ENCODE results near the gene RHOBTB1. TPM values are rescaled to one million over a fixed set of nuclear protein-coding genes. Genes with fewer than 3 reads are reported as not detected.

The RHOBTB1 gene
- total RNA-seq, 2 experiments from 2014 or later: 0.04 to 0.21 TPM

GRCh38 chr10:60937022-60937421, 7.0 kb downstream of the RHOBTB1 start:
- H3K4me1 Mint-ChIP-seq: no peaks in the 10 kb centered on the region

GRCh38 chr10:60934215-60935175, 9.5 kb downstream of the RHOBTB1 start:
- Mint-ChIP-seq H3K4me3 (no peak overlapping the region), H3K36me3 (ENCODE audit: low read depth) (no peaks in the 10 kb centered on the region), H3K4me1 (no peaks in the 10 kb centered on the region), H3K9me3 (ENCODE audit: low read depth) (no peaks in the 10 kb centered on the region), H3K27ac (no peak overlapping the region), H3K27me3 (peaks cover 13% of the 10 kb centered on the region)
- DNase-seq (no peak), ATAC-seq (no peak)
- intact Hi-C loops (cut with DNase I, micrococcal nuclease): no loop called here
- POLR2A ChIA-PET: no interaction called here
- CTCF ChIA-PET: no interaction called here

More at GRCh38 chr10:60937022-60937421, 7.0 kb downstream of the RHOBTB1 start:
- POLR2A ChIA-PET: no interaction called here
- Mint-ChIP-seq H3K27ac (no peak overlapping the region), H3K4me3 (no peak overlapping the region), H3K36me3 (ENCODE audit: low read depth) (no peaks in the 10 kb centered on the region), H3K9me3 (ENCODE audit: low read depth) (no peaks in the 10 kb centered on the region), H3K27me3 (peaks cover 19% of the 10 kb centered on the region)
- ATAC-seq: no peak
- CTCF ChIA-PET: no interaction called here
- intact Hi-C loops (cut with DNase I, micrococcal nuclease): no loop called here
- no peak for DNase-seq

- POLR2A ChIA-PET: no interaction called here
- no peaks in the 10 kb centered on the region for H3K36me3 Mint-ChIP-seq (ENCODE audit: low read depth)
Observed at GRCh38 chr10:60932756-60933155, 11.2 kb downstream of the RHOBTB1 start.

GRCh38 chr10:60930237-60930636, 13.7 kb downstream of the RHOBTB1 start:
- H3K27me3 Mint-ChIP-seq: peaks cover 2% of the 10 kb centered on the region
- no peaks in the 10 kb centered on the region for H3K4me1 Mint-ChIP-seq
- ATAC-seq (no peak), DNase-seq (no peak)
- ChIA-PET POLR2A (no interaction called here), CTCF (interaction anchor here (0.7 kb wide), 1 partner anchor 36 kb away, joined by 3 read pairs; no protein-coding TSS in a partner anchor)
- H3K36me3 Mint-ChIP-seq (ENCODE audit: low read depth): no peaks in the 10 kb centered on the region
- H3K27ac Mint-ChIP-seq: no peak overlapping the region
- no peak overlapping the region for H3K4me3 Mint-ChIP-seq
- intact Hi-C loops (cut with DNase I, micrococcal nuclease): no loop called here
- H3K9me3 Mint-ChIP-seq (ENCODE audit: low read depth): peaks cover 3% of the 10 kb centered on the region

More at GRCh38 chr10:60932756-60933155, 11.2 kb downstream of the RHOBTB1 start:
- ATAC-seq (no peak), DNase-seq (no peak)
- Mint-ChIP-seq H3K4me1 (no peaks in the 10 kb centered on the region), H3K27me3 (peaks cover 6% of the 10 kb centered on the region), H3K27ac (no peak overlapping the region), H3K9me3 (ENCODE audit: low read depth) (peaks cover 3% of the 10 kb centered on the region), H3K4me3 (no peak overlapping the region)
- intact Hi-C loops (cut with DNase I, micrococcal nuclease): no loop called here
- CTCF ChIA-PET: no interaction called here

GRCh38 chr10:60921633-60922032, 22.4 kb downstream of the RHOBTB1 start:
- Mint-ChIP-seq H3K36me3 (ENCODE audit: low read depth) (no peaks in the 10 kb centered on the region), H3K4me3 (no peak overlapping the region), H3K4me1 (no peaks in the 10 kb centered on the region), H3K9me3 (ENCODE audit: low read depth) (no peaks in the 10 kb centered on the region), H3K27ac (no peak overlapping the region), H3K27me3 (peaks cover 4% of the 10 kb centered on the region)
- DNase-seq (no peak), ATAC-seq (no peak)
- ChIA-PET CTCF (interaction anchor here (0.6 kb wide), 1 partner anchor 10 kb away, joined by 3 read pairs; no protein-coding TSS in a partner anchor), POLR2A (no interaction called here)
- intact Hi-C loops (cut with DNase I, micrococcal nuclease): no loop called here

- ChIA-PET POLR2A (no interaction called here), CTCF (no interaction called here)
- H3K4me3 Mint-ChIP-seq: no peak overlapping the region
- H3K9me3 Mint-ChIP-seq (ENCODE audit: low read depth): no peaks in the 10 kb centered on the region
- no peak overlapping the region for H3K27ac Mint-ChIP-seq
- no peak for DNase-seq
- no peaks in the 10 kb centered on the region for H3K36me3 Mint-ChIP-seq (ENCODE audit: low read depth)
- peaks cover 4% of the 10 kb centered on the region for H3K27me3 Mint-ChIP-seq
- no peak for ATAC-seq
- H3K4me1 Mint-ChIP-seq: no peaks in the 10 kb centered on the region
- intact Hi-C loops (cut with DNase I, micrococcal nuclease): no loop called here
Observed at GRCh38 chr10:60920479-60920878, 23.5 kb downstream of the RHOBTB1 start.

GRCh38 chr10:60919551-60919950, 24.4 kb downstream of the RHOBTB1 start:
- ChIA-PET CTCF (no interaction called here), POLR2A (no interaction called here)
- intact Hi-C loops (cut with DNase I, micrococcal nuclease): no loop called here
- ATAC-seq (no peak), DNase-seq (no peak)
- no peaks in the 10 kb centered on the region for H3K36me3 Mint-ChIP-seq (ENCODE audit: low read depth)
- H3K4me3 Mint-ChIP-seq: no peak overlapping the region
- H3K27ac Mint-ChIP-seq: no peak overlapping the region
- no peaks in the 10 kb centered on the region for H3K4me1 Mint-ChIP-seq
- no peaks in the 10 kb centered on the region for H3K9me3 Mint-ChIP-seq (ENCODE audit: low read depth)
- H3K27me3 Mint-ChIP-seq: no peaks in the 10 kb centered on the region

GRCh38 chr10:60917331-60918280, 26.4 kb downstream of the RHOBTB1 start:
- DNase-seq: no peak
- H3K27me3 Mint-ChIP-seq: no peaks in the 10 kb centered on the region
- no peaks in the 10 kb centered on the region for H3K9me3 Mint-ChIP-seq (ENCODE audit: low read depth)
- intact Hi-C loops (cut with DNase I, micrococcal nuclease): no loop called here
- ATAC-seq: no peak
- H3K36me3 Mint-ChIP-seq (ENCODE audit: low read depth): no peaks in the 10 kb centered on the region
- H3K27ac Mint-ChIP-seq: no peak overlapping the region
- no peaks in the 10 kb centered on the region for H3K4me1 Mint-ChIP-seq
- CTCF ChIA-PET: interaction anchor here (0.6 kb wide), 1 partner anchor 150 kb away, joined by 3 read pairs; no protein-coding TSS in a partner anchor
- POLR2A ChIA-PET: no interaction called here
- no peak overlapping the region for H3K4me3 Mint-ChIP-seq

GRCh38 chr10:60916025-60916424, 28.0 kb downstream of the RHOBTB1 start:
- POLR2A ChIA-PET: no interaction called here
- ATAC-seq (no peak), DNase-seq (no peak)
- Mint-ChIP-seq H3K27ac (no peak overlapping the region), H3K4me3 (no peak overlapping the region), H3K9me3 (ENCODE audit: low read depth) (no peaks in the 10 kb centered on the region), H3K4me1 (peaks cover 3% of the 10 kb centered on the region), H3K36me3 (ENCODE audit: low read depth) (no peaks in the 10 kb centered on the region), H3K27me3 (peaks cover 3% of the 10 kb centered on the region)
- intact Hi-C loops (cut with DNase I, micrococcal nuclease): no loop called here
- CTCF ChIA-PET: no interaction called here

- ChIA-PET POLR2A (no interaction called here), CTCF (no interaction called here)
- ATAC-seq (no peak), DNase-seq (no peak)
- peaks cover 8% of the 10 kb centered on the region for H3K4me1 Mint-ChIP-seq
- H3K9me3 Mint-ChIP-seq (ENCODE audit: low read depth): no peaks in the 10 kb centered on the region
- H3K27me3 Mint-ChIP-seq: peaks cover 6% of the 10 kb centered on the region
- H3K36me3 Mint-ChIP-seq (ENCODE audit: low read depth): no peaks in the 10 kb centered on the region
- intact Hi-C loops (cut with DNase I, micrococcal nuclease): no loop called here
- no peak overlapping the region for H3K4me3 Mint-ChIP-seq
- H3K27ac Mint-ChIP-seq: no peak overlapping the region
Observed at GRCh38 chr10:60914690-60915141, 29.3 kb downstream of the RHOBTB1 start.

- Mint-ChIP-seq H3K4me1 (peaks cover 8% of the 10 kb centered on the region), H3K4me3 (no peak overlapping the region), H3K27ac (no peak overlapping the region), H3K36me3 (ENCODE audit: low read depth) (no peaks in the 10 kb centered on the region), H3K9me3 (ENCODE audit: low read depth) (no peaks in the 10 kb centered on the region), H3K27me3 (peaks cover 6% of the 10 kb centered on the region)
- ATAC-seq (no peak), DNase-seq (no peak)
- POLR2A ChIA-PET: no interaction called here
- intact Hi-C loops (cut with DNase I, micrococcal nuclease): no loop called here
- CTCF ChIA-PET: no interaction called here
Observed at GRCh38 chr10:60913657-60914056, 30.3 kb downstream of the RHOBTB1 start.

Data from activated CD4-positive, alpha-beta T cell treated with anti-CD3 and anti-CD28 coated beads for 36 hours (primary cell).